ENCODE results near the gene SLC41A2. TPM values are rescaled to one million over a fixed set of nuclear protein-coding genes. Genes with fewer than 3 reads are reported as not detected.

SLC41A2 gene, protein sequence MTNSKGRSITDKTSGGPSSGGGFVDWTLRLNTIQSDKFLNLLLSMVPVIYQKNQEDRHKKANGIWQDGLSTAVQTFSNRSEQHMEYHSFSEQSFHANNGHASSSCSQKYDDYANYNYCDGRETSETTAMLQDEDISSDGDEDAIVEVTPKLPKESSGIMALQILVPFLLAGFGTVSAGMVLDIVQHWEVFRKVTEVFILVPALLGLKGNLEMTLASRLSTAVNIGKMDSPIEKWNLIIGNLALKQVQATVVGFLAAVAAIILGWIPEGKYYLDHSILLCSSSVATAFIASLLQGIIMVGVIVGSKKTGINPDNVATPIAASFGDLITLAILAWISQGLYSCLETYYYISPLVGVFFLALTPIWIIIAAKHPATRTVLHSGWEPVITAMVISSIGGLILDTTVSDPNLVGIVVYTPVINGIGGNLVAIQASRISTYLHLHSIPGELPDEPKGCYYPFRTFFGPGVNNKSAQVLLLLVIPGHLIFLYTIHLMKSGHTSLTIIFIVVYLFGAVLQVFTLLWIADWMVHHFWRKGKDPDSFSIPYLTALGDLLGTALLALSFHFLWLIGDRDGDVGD
- 7.6 and 8.9 TPM in 2 replicates for total RNA-seq
- long read RNA-seq, partial matches to known transcripts: 0 of 9 reads
- long read RNA-seq, other reads (novel, unspliced or antisense): 9 of 9 reads

DNA sequence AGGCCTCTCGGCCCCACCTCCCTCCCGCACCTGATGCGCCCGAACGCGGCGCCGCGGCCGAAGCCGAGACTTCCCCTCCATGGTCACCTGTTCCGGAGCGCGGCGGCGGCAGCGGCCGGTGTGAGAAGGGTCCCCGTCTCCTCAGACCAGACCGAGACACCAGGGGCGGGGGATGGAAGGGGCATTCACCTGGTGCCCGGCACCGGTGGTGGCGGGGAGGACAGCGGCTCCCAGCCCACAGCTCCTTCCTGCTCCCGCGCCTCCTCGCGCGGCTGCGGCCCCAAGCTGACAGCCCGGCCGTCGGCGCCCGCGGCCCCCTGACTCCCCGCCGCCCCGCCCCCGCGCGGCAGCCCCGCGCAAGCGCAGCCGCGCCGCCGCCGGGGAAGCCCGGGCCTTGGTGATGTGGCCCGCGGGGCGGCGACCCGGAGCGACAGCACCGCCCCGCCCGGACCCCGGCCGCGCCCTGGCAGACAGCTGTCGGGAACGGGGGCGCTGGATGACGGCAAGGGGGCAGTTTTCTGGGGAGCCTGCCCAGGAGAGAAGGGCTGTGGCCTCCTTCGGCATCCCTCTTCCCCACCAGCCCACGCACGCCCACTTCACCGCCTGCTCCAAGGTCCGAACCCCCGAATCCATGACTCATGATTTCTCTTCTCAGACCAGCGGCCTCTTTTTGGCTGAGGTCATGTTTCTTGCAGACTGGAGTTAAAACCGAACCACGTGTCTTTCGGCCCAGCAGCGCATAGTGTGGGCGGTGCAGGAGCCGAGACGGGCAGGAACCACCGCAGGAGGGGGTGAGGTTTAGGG lies at the start of gene SLC41A2:
Gene SLC41A2, minus strand, starts transcription at position 290 of the 804 bp plus-strand sequence. CDS start 29,763 bp downstream, outside the sequence.
- no peaks in the 10 kb centered on the region for H3K9me3 Mint-ChIP-seq (ENCODE audit: low read depth)
- DNase-seq (ENCODE audit: low spot score, unreplicated experiment): peak; percentile 72
- TF ChIP-seq, protein P1, sequence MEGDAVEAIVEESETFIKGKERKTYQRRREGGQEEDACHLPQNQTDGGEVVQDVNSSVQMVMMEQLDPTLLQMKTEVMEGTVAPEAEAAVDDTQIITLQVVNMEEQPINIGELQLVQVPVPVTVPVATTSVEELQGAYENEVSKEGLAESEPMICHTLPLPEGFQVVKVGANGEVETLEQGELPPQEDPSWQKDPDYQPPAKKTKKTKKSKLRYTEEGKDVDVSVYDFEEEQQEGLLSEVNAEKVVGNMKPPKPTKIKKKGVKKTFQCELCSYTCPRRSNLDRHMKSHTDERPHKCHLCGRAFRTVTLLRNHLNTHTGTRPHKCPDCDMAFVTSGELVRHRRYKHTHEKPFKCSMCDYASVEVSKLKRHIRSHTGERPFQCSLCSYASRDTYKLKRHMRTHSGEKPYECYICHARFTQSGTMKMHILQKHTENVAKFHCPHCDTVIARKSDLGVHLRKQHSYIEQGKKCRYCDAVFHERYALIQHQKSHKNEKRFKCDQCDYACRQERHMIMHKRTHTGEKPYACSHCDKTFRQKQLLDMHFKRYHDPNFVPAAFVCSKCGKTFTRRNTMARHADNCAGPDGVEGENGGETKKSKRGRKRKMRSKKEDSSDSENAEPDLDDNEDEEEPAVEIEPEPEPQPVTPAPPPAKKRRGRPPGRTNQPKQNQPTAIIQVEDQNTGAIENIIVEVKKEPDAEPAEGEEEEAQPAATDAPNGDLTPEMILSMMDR (IDR thresholded peaks at IDR 0.05; ENCODE audit: unreplicated experiment): no peak

DNA sequence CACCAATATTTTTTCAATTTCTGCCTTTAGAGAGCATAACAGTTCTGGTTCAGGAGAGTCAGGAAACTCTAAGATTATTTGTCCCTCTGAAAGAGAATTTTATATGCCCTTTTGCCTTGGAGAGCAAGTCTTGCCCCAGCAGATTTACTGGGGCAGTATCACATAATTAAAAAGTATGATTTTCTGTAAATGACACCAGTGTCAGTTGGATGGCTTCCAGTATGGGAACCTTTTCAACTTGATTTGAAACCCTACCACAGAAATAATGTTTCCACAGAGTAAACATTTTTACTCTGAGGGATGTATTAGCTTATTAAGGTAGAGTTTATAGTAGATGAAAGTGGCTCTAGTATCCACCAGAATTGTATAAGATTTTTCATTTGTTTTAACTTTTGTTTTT lies 43.4 kb upstream of the SLC41A2 start:
- H3K36me3 Mint-ChIP-seq (ENCODE audit: insufficient read depth): peaks cover 51% of the 10 kb centered on the region
- no peaks in the 10 kb centered on the region for H3K4me1 Mint-ChIP-seq (ENCODE audit: low read depth)
- no peak overlapping the region for H3K4me3 Mint-ChIP-seq (ENCODE audit: low read depth)

More for the DNA sequence above, at the start of gene SLC41A2:
- H3K27ac Mint-ChIP-seq: peak within 1 kb of the TSS; percentile 89
- peaks cover 64% of the 10 kb centered on the region for H3K27me3 Mint-ChIP-seq
- H3K4me1 Mint-ChIP-seq (ENCODE audit: low read depth): peaks cover 6% of the 10 kb centered on the region
- peak within 1 kb of the TSS; percentile 78 for H3K4me3 Mint-ChIP-seq (ENCODE audit: low read depth)
- H3K36me3 Mint-ChIP-seq (ENCODE audit: insufficient read depth): no peaks in the 10 kb centered on the region

DNA sequence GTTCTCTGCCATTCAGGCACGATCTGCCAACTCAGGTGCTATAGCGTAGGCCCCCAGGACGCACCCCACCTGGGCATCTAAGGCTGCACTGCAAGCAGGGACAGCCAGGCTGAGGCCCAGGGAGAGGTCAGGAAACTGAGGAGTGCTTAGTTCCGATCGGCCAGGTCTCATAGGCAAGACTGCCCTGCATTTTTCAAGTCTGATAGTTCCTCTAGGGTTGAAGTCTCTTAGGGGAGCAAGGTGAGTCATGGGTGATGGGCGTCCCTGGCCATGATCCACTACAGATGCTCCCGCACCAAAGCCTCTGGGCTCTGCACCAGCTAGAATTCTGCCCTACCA lies 41.2 kb upstream of the SLC41A2 start:
- peaks cover 42% of the 10 kb centered on the region for H3K36me3 Mint-ChIP-seq (ENCODE audit: insufficient read depth)
- no peak for DNase-seq (ENCODE audit: low spot score, unreplicated experiment)

More for the DNA sequence above, 43.4 kb upstream of the SLC41A2 start:
- H3K27ac Mint-ChIP-seq: no peak overlapping the region
- TF ChIP-seq, protein P1 (IDR thresholded peaks at IDR 0.05; ENCODE audit: unreplicated experiment): no peak
- H3K9me3 Mint-ChIP-seq (ENCODE audit: low read depth): peaks cover 3% of the 10 kb centered on the region
- no peaks in the 10 kb centered on the region for H3K27me3 Mint-ChIP-seq
- DNase-seq (ENCODE audit: low spot score, unreplicated experiment): no peak

DNA sequence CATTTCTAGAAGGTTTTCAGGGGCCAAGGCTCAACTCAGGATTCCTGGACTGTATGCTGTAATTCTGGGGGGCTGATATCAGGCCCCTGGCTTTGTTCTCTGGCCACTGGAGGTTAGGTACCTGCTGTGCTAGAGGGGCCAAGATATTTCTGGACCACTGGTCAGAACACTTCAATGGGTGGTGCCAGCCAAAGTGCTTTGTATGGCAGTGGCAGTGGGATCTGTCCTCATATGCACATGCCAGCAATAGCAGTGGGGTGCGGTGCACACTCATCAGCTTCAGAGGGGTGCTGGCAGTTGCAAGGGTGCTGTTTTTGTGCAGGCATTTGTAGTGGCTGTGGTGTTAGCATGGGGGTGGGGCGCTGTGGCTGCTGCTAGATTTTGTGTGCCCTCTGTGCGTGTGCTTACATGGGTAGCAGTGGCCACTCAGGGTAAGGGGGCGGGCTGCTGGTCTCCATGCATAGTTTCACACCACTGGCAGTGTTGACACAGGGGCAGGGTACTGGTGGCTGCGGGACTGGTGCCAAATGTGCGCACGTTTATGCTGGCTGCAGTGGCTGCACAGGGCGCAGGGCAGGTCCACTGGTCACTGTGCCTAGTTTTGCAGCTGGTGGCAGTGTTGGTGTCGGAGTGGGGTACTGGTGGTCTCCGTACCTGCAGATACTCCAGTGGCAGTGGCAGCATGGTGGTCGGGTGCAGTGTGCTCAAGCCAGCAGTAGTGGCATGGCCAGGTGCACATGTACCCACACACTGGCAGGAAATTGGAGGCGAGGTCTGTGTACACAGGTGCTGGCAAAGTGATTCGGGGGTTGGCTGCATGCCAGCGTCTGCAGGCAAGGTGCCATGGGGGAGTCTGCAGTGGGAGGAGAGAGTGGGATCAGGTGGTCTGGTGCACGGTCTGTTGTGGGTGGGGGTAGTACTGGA lies 40.6 kb upstream of the SLC41A2 start:
- Mint-ChIP-seq H3K4me1 (ENCODE audit: low read depth) (no peaks in the 10 kb centered on the region), H3K36me3 (ENCODE audit: insufficient read depth) (peaks cover 39% of the 10 kb centered on the region), H3K27me3 (no peaks in the 10 kb centered on the region), H3K9me3 (ENCODE audit: low read depth) (no peaks in the 10 kb centered on the region), H3K27ac (no peak overlapping the region), H3K4me3 (ENCODE audit: low read depth) (no peak overlapping the region)
- no peak for DNase-seq (ENCODE audit: low spot score, unreplicated experiment)
- TF ChIP-seq, protein P1 (IDR thresholded peaks at IDR 0.05; ENCODE audit: unreplicated experiment): no peak

More for the DNA sequence above, 41.2 kb upstream of the SLC41A2 start:
- TF ChIP-seq, protein P1 (IDR thresholded peaks at IDR 0.05; ENCODE audit: unreplicated experiment): no peak
- H3K27me3 Mint-ChIP-seq: no peaks in the 10 kb centered on the region
- no peak overlapping the region for H3K27ac Mint-ChIP-seq
- no peaks in the 10 kb centered on the region for H3K4me1 Mint-ChIP-seq (ENCODE audit: low read depth)
- no peak overlapping the region for H3K4me3 Mint-ChIP-seq (ENCODE audit: low read depth)
- H3K9me3 Mint-ChIP-seq (ENCODE audit: low read depth): no peaks in the 10 kb centered on the region

Measured in progenitor cell of endocrine pancreas (in vitro differentiated cells).